ENCODE measurements around the gene NELL1. TPM values are rescaled to one million over a fixed set of nuclear protein-coding genes. Genes with fewer than 3 reads are reported as not detected.

NELL1 gene
- total RNA-seq, 1 experiment from 2014 or later, result 0.22 TPM

DNA sequence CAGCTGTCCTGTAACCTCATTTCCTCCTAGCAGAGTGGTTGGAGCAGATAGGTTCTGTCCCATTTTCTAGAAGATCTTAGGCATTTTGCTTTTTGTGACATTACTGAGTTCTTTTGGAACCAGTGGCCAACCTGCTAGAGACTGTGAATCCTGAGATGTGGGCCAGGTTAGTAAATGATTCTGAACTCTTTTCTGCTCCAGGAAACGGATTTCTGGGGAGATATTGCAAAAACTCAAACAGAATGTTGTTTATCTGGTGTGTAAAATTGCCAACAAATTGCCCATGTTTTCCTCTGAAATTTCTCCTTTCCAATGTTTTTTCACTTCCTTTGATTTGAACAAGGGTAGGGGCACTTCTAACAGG lies 37.2 kb upstream of the NELL1 start:
- Histone ChIP-seq H3K79me2 (ENCODE audit: insufficient read depth, low read length) (no peaks in the 10 kb centered on the region), H3K27ac (ENCODE audit: insufficient read length, low read depth, low read length) (no peak overlapping the region), H2BK120ac (ENCODE audit: low read depth, low read length, poor library complexity, severe bottlenecking) (no peak overlapping the region), H2BK5ac (ENCODE audit: insufficient read length, low read length) (no peak overlapping the region), H4K91ac (ENCODE audit: insufficient read length, low read depth, low read length) (no peak overlapping the region), H3K23ac (ENCODE audit: insufficient read length, low read depth, low read length) (no peak overlapping the region), H3T11ph (ENCODE audit: low read length) (no peak overlapping the region), H4K8ac (replicated peaks; ENCODE audit: insufficient read length, low read depth, low read length) (no peak overlapping the region), H2AFZ (ENCODE audit: low read length) (no peak overlapping the region), H3K9ac (ENCODE audit: extremely low read depth, insufficient read length, low read length) (no peak overlapping the region), H3K4me1 (ENCODE audit: insufficient read depth, low read length) (peaks cover 2% of the 10 kb centered on the region; the same call in 1 of the 2 replicates), H3K18ac (ENCODE audit: insufficient read length, low read depth, low read length) (no peak overlapping the region), H4K20me1 (ENCODE audit: control insufficient read depth, insufficient read depth, insufficient read length) (no peaks in the 10 kb centered on the region), H3K56ac (ENCODE audit: insufficient read length, low read depth, low read length) (no peak overlapping the region), H3K27me3 (ENCODE audit: insufficient read depth, low read length) (no peaks in the 10 kb centered on the region), H3K9me3 (ENCODE audit: control insufficient read depth, low read depth, low read length) (no peaks in the 10 kb centered on the region), H3K79me1 (ENCODE audit: insufficient read depth, low read depth, low read length, poor library complexity, severe bottlenecking) (no peaks in the 10 kb centered on the region), H2AK5ac (ENCODE audit: insufficient read length, low read length) (no peak overlapping the region), H3K4ac (ENCODE audit: low read depth, low read length) (no peak overlapping the region), H4K5ac (ENCODE audit: insufficient read length, low read depth, low read length) (no peak overlapping the region), H2BK12ac (ENCODE audit: insufficient read length, low read depth, low read length) (no peak overlapping the region), H3K23me2 (ENCODE audit: insufficient read length, low read depth, low read length, poor library complexity, severe bottlenecking) (no peaks in the 10 kb centered on the region), H3K4me2 (ENCODE audit: insufficient read depth, insufficient read length, low read length) (no peak overlapping the region), H2BK15ac (ENCODE audit: low read depth, low read length) (no peak overlapping the region), H2BK20ac (ENCODE audit: low read depth, low read length, poor library complexity, severe bottlenecking) (no peak overlapping the region), H3K14ac (ENCODE audit: insufficient read depth, low read length) (no peak overlapping the region)
- Mint-ChIP-seq H3K36me3 (ENCODE audit: insufficient read depth in 1 of 3, low read depth in 3 of 3) (no peaks in the 10 kb centered on the region), H3K4me3 (no peak overlapping the region), H3K27ac (no peak overlapping the region), H3K4me1 (peaks cover 23% of the 10 kb centered on the region in 2 experiments), H3K9me3 (no peaks in the 10 kb centered on the region; a peak in 1 of 5 replicates), H3K27me3 (ENCODE audit: low read depth) (no peaks in the 10 kb centered on the region; the same call in 1 of the 2 replicates)
- WGBS (ENCODE audit: extremely low coverage, insufficient read length, low lambda C conversion rate), result no CpG with 5 or more reads among the region's 1 CpG
- no peak for DNase-seq
- TF ChIP-seq, protein P1, sequence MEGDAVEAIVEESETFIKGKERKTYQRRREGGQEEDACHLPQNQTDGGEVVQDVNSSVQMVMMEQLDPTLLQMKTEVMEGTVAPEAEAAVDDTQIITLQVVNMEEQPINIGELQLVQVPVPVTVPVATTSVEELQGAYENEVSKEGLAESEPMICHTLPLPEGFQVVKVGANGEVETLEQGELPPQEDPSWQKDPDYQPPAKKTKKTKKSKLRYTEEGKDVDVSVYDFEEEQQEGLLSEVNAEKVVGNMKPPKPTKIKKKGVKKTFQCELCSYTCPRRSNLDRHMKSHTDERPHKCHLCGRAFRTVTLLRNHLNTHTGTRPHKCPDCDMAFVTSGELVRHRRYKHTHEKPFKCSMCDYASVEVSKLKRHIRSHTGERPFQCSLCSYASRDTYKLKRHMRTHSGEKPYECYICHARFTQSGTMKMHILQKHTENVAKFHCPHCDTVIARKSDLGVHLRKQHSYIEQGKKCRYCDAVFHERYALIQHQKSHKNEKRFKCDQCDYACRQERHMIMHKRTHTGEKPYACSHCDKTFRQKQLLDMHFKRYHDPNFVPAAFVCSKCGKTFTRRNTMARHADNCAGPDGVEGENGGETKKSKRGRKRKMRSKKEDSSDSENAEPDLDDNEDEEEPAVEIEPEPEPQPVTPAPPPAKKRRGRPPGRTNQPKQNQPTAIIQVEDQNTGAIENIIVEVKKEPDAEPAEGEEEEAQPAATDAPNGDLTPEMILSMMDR (conservative IDR thresholded peaks at IDR 0.05), result no peak

Data from H9 (cell line).